Endodermal cell (in vitro differentiated cells): ENCODE results near the gene SLC39A10. TPM values are rescaled to one million over a fixed set of nuclear protein-coding genes. Genes with fewer than 3 reads are reported as not detected.

Experiments used
- DNase-seq: peaks from one replicate; pipeline ENCODE4 v3.0.0-alpha.2; 2017
- H3K27ac ChIP-seq: 2 replicates; pipeline ENCODE4 v1.5.1; 2013; ENCODE audit warnings: mild to moderate bottlenecking, low read depth, low read length, moderate library complexity
- H3K27me3 ChIP-seq: 2 replicates; pipeline ENCODE4 v1.6.1; 2013; ENCODE audit warnings: mild to moderate bottlenecking, low read length, moderate library complexity; ENCODE audit not compliant: insufficient read depth, control insufficient read depth, poor library complexity, severe bottlenecking
- H3K36me3 ChIP-seq: 2 replicates; pipeline ENCODE4 v1.7.0; 2013; ENCODE audit warnings: mild to moderate bottlenecking, low read length, moderate library complexity; ENCODE audit not compliant: control insufficient read depth, insufficient read depth
- H3K4me1 ChIP-seq: one replicate; pipeline ENCODE4 v1.7.0; 2013; ENCODE audit warnings: low read length; ENCODE audit not compliant: control insufficient read depth, insufficient read depth
- H3K4me3 ChIP-seq: 2 replicates; pipeline ENCODE4 v1.5.1; 2013; ENCODE audit warnings: mild to moderate bottlenecking, low read length, moderate library complexity
- H3K9ac ChIP-seq: 2 replicates; pipeline ENCODE4 v1.6.1; 2013; ENCODE audit warnings: mild to moderate bottlenecking, low read length, moderate library complexity; ENCODE audit not compliant: poor library complexity, severe bottlenecking; ENCODE audit errors: extremely low read depth
- H3K9me3 ChIP-seq: 2 replicates; pipeline ENCODE4 v1.6.1; 2013; ENCODE audit warnings: mild to moderate bottlenecking, low read length, moderate library complexity; ENCODE audit not compliant: control insufficient read depth
- H3K27ac Mint-ChIP-seq: 2 replicates; pipeline ENCODE4 v1.8.0; 2020; ENCODE audit warnings: mixed read lengths
- H3K27me3 Mint-ChIP-seq: 2 replicates; pipeline ENCODE4 v1.8.0; 2021; ENCODE audit warnings: mild to moderate bottlenecking, mixed read lengths; ENCODE audit not compliant: insufficient read depth
- H3K36me3 Mint-ChIP-seq: 2 replicates; pipeline ENCODE4 v1.8.0; 2020; ENCODE audit warnings: low read depth, mixed read lengths
- H3K4me1 Mint-ChIP-seq: 2 replicates; pipeline ENCODE4 v1.8.0; 2020; ENCODE audit warnings: mixed read lengths
- H3K4me3 Mint-ChIP-seq: 2 replicates; pipeline ENCODE4 v1.8.0; 2020; ENCODE audit warnings: mild to moderate bottlenecking, moderate library complexity, mixed read lengths
- H3K9me3 Mint-ChIP-seq: 2 replicates; pipeline ENCODE4 v1.8.0; 2020; ENCODE audit warnings: mild to moderate bottlenecking, mixed read lengths
- WGBS, 2 experiments: methylation state at CpG; one replicate each; pipeline versions ENCODE4 v1.1.5 to v1.1.7; 2013; ENCODE audit warnings: missing lambda C conversion rate in 2 of 2, mixed read lengths in 1 of 2; ENCODE audit not compliant: insufficient coverage in 1 of 2, insufficient read length in 1 of 2; 5-methylcytosine and 5-hydroxymethylcytosine counted together
- total RNA-seq, 2 donors: library from RNA; stranded (reverse); fragmentation: NEBNext Ultra II Directional in 1 of 2; extraction: Animal tissue kit (Norgen Biotek cat#: 25700) in 1 of 2; gene quantifications; 2 replicates in 1 of 2; 3 replicates in 1 of 2; pipeline ENCODE4 v1.2.1, GENCODE V29; 2021
- TF ChIP-seq, protein P1 (sequence below): fragments of 200-600 bp; sonication (generic); conservative IDR thresholded peaks from 2 replicates; pipeline ENCODE4 v1.5.0; 2021; ENCODE audit warnings: antibody characterized with exemption, mild to moderate bottlenecking

SLC39A10 gene
- total RNA-seq, 2 donors from 2014 or later: 79.6 to 113 TPM

DNA sequence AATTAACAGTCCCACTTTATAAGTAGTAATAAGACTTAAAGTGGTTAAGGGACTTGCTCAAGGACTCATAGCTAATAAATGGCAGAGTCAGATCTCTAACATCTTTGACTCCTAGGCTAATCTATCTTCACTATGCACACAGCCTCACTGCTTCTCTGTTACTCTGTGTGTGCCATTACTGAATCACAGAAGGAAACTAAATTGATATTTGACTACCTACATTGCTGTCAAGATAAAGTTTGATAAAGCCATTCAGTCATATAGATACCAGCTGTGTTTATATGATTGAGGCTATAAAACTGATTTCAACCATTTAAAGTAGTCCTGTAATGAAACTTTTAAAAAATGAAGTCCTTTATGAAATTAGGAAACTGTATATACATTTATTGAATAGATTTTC, 10.9 kb downstream of the SLC39A10 start:
- H3K27ac ChIP-seq: no peak overlapping the region
- Mint-ChIP-seq H3K27ac (no peak overlapping the region), H3K9me3 (no peaks in the 10 kb centered on the region), H3K36me3 (peaks cover 7% of the 10 kb centered on the region), H3K4me3 (no peak overlapping the region), H3K4me1 (peaks cover 23% of the 10 kb centered on the region), H3K27me3 (no peaks in the 10 kb centered on the region)
- no peaks in the 10 kb centered on the region for H3K9me3 ChIP-seq
- TF ChIP-seq, protein P1, sequence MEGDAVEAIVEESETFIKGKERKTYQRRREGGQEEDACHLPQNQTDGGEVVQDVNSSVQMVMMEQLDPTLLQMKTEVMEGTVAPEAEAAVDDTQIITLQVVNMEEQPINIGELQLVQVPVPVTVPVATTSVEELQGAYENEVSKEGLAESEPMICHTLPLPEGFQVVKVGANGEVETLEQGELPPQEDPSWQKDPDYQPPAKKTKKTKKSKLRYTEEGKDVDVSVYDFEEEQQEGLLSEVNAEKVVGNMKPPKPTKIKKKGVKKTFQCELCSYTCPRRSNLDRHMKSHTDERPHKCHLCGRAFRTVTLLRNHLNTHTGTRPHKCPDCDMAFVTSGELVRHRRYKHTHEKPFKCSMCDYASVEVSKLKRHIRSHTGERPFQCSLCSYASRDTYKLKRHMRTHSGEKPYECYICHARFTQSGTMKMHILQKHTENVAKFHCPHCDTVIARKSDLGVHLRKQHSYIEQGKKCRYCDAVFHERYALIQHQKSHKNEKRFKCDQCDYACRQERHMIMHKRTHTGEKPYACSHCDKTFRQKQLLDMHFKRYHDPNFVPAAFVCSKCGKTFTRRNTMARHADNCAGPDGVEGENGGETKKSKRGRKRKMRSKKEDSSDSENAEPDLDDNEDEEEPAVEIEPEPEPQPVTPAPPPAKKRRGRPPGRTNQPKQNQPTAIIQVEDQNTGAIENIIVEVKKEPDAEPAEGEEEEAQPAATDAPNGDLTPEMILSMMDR: no peak
- no peak for DNase-seq
- H3K4me3 ChIP-seq: no peak overlapping the region
- no peak overlapping the region for H3K9ac ChIP-seq
- H3K27me3 ChIP-seq: no peaks in the 10 kb centered on the region
- H3K36me3 ChIP-seq: no peaks in the 10 kb centered on the region
- H3K4me1 ChIP-seq: peaks cover 7% of the 10 kb centered on the region

DNA sequence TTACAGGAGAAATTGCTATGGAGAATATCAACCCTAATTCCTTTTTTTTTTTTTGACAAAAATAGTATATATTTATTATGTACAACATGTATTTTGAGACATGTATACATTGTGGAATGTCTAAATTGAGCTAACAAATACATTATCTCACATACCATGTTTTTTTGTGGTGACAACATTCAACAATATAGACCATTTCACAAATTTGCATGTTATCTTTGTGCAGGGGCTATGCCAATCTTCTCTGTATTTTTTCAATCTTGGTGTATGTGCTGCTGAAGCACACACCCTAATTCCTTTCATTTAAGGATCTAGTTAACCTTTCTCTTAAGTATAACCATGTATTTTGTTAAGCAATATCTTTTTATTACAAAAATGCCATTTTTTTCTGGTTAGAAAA, 13.2 kb downstream of the SLC39A10 start:
- Mint-ChIP-seq H3K36me3 (peaks cover 12% of the 10 kb centered on the region), H3K27ac (no peak overlapping the region), H3K4me3 (no peak overlapping the region), H3K9me3 (no peaks in the 10 kb centered on the region), H3K27me3 (no peaks in the 10 kb centered on the region), H3K4me1 (peaks cover 21% of the 10 kb centered on the region)
- H3K27ac ChIP-seq: no peak overlapping the region
- no peaks in the 10 kb centered on the region for H3K9me3 ChIP-seq
- no peak overlapping the region for H3K4me3 ChIP-seq
- H3K9ac ChIP-seq: no peak overlapping the region
- DNase-seq: no peak
- no peaks in the 10 kb centered on the region for H3K36me3 ChIP-seq
- peaks cover 7% of the 10 kb centered on the region for H3K4me1 ChIP-seq
- TF ChIP-seq, protein P1: no peak
- no peaks in the 10 kb centered on the region for H3K27me3 ChIP-seq

DNA sequence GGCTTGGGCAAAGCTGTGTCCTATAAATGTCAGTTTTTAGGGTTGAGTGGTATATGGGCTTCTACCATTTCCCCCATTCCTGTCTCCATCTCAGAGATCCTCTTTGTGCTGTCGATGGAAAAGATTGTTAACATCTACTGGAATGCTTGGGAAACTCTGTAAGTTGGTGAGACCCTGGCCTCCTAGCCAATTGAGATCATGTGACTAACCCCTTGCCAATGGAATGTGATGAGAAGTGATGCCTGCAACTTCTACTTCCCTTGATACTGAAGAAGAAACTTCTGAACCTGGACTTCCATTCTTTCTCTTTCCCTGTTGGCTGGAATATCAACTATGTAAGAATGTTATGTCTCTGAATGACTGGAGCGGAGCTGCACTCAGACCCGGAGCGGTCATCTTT, 14.5 kb downstream of the SLC39A10 start:
- no peaks in the 10 kb centered on the region for H3K9me3 ChIP-seq
- TF ChIP-seq, protein P1: no peak
- H3K27ac ChIP-seq: no peak overlapping the region
- Mint-ChIP-seq H3K4me3 (no peak overlapping the region), H3K36me3 (peaks cover 19% of the 10 kb centered on the region), H3K27ac (no peak overlapping the region), H3K4me1 (peaks cover 18% of the 10 kb centered on the region), H3K9me3 (no peaks in the 10 kb centered on the region), H3K27me3 (no peaks in the 10 kb centered on the region)
- peaks cover 7% of the 10 kb centered on the region for H3K4me1 ChIP-seq
- H3K36me3 ChIP-seq: no peaks in the 10 kb centered on the region
- H3K9ac ChIP-seq: no peak overlapping the region
- no peaks in the 10 kb centered on the region for H3K27me3 ChIP-seq
- no peak overlapping the region for H3K4me3 ChIP-seq
- whole genome bisulfite sequencing, 2 experiments: 67 to 72% methylated on average over 3 to 4 of the region's 4 CpGs
- no peak for DNase-seq
